Measurements from ENCODE around the gene DNAJC24.

DNA sequence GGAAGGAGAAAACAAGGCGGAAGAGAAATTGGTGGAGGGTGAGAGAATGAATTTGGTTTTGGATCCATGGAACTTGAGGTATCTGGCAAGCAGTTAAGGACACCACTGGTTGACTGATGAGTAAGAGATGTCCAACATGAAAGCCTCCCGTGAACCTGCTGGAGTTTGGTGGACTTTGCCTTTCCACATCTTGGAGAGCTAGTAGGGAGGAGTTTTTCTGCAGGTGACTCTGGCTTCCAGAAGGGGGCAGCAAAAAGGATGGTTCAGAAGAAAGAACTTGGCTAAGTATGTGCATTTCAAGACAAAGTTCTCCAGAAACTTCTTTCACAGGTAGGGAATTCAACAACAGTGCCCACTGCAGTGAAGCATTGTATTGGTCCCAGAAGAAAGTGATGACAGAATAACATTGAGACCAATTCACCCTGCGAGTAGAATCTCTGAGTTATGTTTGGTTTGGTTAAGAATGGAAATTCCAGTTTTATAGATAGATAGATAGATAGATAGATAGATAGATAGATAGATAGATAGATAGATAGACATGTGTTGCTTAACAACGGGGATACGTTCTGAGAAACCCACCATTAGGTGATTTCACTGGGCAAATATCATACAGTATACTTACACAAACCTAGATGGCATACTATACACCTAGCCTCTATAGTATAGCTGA is 28.6 kb upstream of the DNAJC24 start:
- TF ChIP-seq, protein P1, sequence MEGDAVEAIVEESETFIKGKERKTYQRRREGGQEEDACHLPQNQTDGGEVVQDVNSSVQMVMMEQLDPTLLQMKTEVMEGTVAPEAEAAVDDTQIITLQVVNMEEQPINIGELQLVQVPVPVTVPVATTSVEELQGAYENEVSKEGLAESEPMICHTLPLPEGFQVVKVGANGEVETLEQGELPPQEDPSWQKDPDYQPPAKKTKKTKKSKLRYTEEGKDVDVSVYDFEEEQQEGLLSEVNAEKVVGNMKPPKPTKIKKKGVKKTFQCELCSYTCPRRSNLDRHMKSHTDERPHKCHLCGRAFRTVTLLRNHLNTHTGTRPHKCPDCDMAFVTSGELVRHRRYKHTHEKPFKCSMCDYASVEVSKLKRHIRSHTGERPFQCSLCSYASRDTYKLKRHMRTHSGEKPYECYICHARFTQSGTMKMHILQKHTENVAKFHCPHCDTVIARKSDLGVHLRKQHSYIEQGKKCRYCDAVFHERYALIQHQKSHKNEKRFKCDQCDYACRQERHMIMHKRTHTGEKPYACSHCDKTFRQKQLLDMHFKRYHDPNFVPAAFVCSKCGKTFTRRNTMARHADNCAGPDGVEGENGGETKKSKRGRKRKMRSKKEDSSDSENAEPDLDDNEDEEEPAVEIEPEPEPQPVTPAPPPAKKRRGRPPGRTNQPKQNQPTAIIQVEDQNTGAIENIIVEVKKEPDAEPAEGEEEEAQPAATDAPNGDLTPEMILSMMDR (tag by site-specific recombination; IDR thresholded peaks at IDR 0.05) = no peak
- TF ChIP-seq ZNF830 (tag by site-specific recombination; IDR thresholded peaks at IDR 0.05; ENCODE audit: low read depth) = no peak
- TF ChIP-seq SALL2 (tag by site-specific recombination; IDR thresholded peaks at IDR 0.05; ENCODE audit: borderline replicate concordance) = no peak
- no peak for TF ChIP-seq GLIS1 (tag by site-specific recombination; IDR thresholded peaks at IDR 0.05)
